Adrenal gland (tissue), 12 donors: Measurements from ENCODE around the gene UCP1. TPM values are rescaled to one million over a fixed set of nuclear protein-coding genes. Genes with fewer than 3 reads are reported as not detected.

Source experiments
- DNase-seq, 7 donors: peaks; one replicate each; pipeline ENCODE4 v3.0.0-alpha.2; 2019 to 2020
- H3K27ac ChIP-seq, 5 donors: fragments of 200-600 bp; sonication (generic) in 4 of 5; 1 replicate in 3 of 5; 2 replicates in 2 of 5; pipeline versions ENCODE4 v1.5.1 to v1.8.0; 2016 to 2020; ENCODE audit warnings: mild to moderate bottlenecking in 1 of 5
- H3K27me3 ChIP-seq: fragments of 200-600 bp; 2 replicates; pipeline ENCODE4 v1.8.0; 2021
- H3K36me3 ChIP-seq, 2 donors: fragments of 200-600 bp; replicated peaks in 1 of 2; 1 replicate in 1 of 2; 2 replicates in 1 of 2; pipeline versions ENCODE4 v1.5.1 to v1.8.0; 2018 to 2022
- H3K4me1 ChIP-seq, 2 donors: fragments of 200-600 bp; replicated peaks in 1 of 2; 1 replicate in 1 of 2; 2 replicates in 1 of 2; pipeline versions ENCODE4 v1.5.1 to v1.8.0; 2018 to 2021
- H3K4me3 ChIP-seq, 4 donors: fragments of 200-600 bp; sonication (generic) in 3 of 4; one replicate each; pipeline ENCODE4 v1.5.1; 2016 to 2018
- H3K9me3 ChIP-seq, 3 donors: fragments of 200-600 bp; sonication (generic) in 1 of 3; replicated peaks in 1 of 3; 1 replicate in 2 of 3; 2 replicates in 1 of 3; pipeline versions ENCODE4 v1.5.1 to v1.8.0; 2016 to 2021
- POLR2A ChIP-seq, 2 donors: fragments of 450-650 bp; IDR thresholded peaks; one replicate each; pipeline ENCODE4 v1.6.1; 2017; ENCODE audit warnings: antibody characterized with exemption in 2 of 2, mild to moderate bottlenecking in 2 of 2, moderate library complexity in 1 of 2
- WGBS, 4 donors: extraction: QIAGEN DNeasy Blood & Tissue Kit in 2 of 4; methylation state at CpG; one replicate each; pipeline versions ENCODE4 v1.1.5 to v1.1.7; 2013 to 2017; 5-methylcytosine and 5-hydroxymethylcytosine counted together
- intact Hi-C, 2 donors: fragments of 100-400 bp; cut with DNase I; formaldehyde crosslinking; loops; one replicate each; pipeline versions ENCODE4 v1.14.1 to v1.15.0; 2022 to 2023
- polyA plus RNA-seq, 3 donors: library from polyadenylated mRNA; stranded (reverse); fragments of 200-250 nt in 2 of 3; fragments of 350-450 nt in 1 of 3; fragmentation: Illumina TruSeq in 1 of 3; extraction: RNeasy Lipid Tissue Mini Kit (QIAGEN cat#74804) in 1 of 3; gene quantifications; one replicate each; pipeline ENCODE4 v1.2.3, GENCODE V29; 2013 to 2014
- total RNA-seq, 9 donors: library from RNA; depleted of rRNA in 4 of 9; stranded (reverse); fragments of >200 nt in 4 of 9; fragments of 120-200 nt in 1 of 9; fragmentation: NEBNext Ultra II Directional in 1 of 9; extraction: Animal tissue kit (Norgen Biotek cat#: 25700) in 1 of 9; gene quantifications; one replicate each; pipeline versions ENCODE4 v1.1.0 to v1.2.4, GENCODE V29; 2013 to 2023
- TF ChIP-seq, protein P1 (sequence below), 6 experiments: fragments of 450-650 bp in 4 of 6; fragments of 200-600 bp in 2 of 6; sonication (generic) in 1 of 6; IDR thresholded peaks; 1 replicate in 5 of 6; 2 replicates in 1 of 6; pipeline versions ENCODE4 v1.5.1 to v1.8.0; 2016 to 2021; ENCODE audit warnings: antibody characterized with exemption in 6 of 6, mild to moderate bottlenecking in 2 of 6, moderate library complexity in 1 of 6
- donor health status: healthy with polysubstance abuse.
- donor health status: Bipolar disorder and iron deficiency.
- donor health status: DM: yes; HTN: yes; CAD: no.
- donor health status: DM: no; HTN: no; CAD: no.
- donor health status: DM: no; HTN: no; CAD: no.
- donor health status: DM: yes; HTN: yes; CAD: no.

UCP1 gene
- total and polyA plus RNA-seq, 12 donors: 0.16 to 1.3 TPM; not detected in 10

DNA sequence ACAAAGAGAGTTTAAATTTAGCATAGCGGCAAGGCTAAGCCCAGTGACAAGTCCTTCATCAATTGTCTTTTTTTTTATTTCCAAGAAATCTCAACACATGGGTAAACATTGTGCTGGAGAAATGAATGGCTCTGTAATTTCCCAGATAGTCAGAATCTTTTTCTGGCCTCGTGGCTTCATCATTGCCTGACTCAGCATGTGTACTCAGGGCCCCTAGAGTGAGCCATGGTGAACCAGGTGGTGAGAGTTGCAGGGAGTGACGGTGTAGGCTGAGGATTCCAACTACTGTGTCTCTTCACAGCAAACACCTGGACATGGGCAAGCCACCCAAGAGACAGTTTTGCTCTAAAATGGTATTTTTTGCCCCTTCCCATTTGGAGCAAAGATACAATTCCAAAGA lies 43.1 kb upstream of the UCP1 start:
- no peak overlapping the region for H3K4me3 ChIP-seq
- no peak for DNase-seq
- no peaks in the 10 kb centered on the region for H3K9me3 ChIP-seq
- H3K27ac ChIP-seq: no peak overlapping the region
- H3K27me3 ChIP-seq: no peaks in the 10 kb centered on the region
- intact Hi-C loops: loop anchor here in 1 of 2 donors (5.0 kb wide), 1 partner anchor 250 kb away; no protein-coding TSS in a partner anchor
- 65 to 81% (median 75%) methylated on average over 3 of the region's 3 CpGs for WGBS, 4 donors
- no peaks in the 10 kb centered on the region for H3K36me3 ChIP-seq
- H3K4me1 ChIP-seq: no peaks in the 10 kb centered on the region
- TF ChIP-seq POLR2A (IDR thresholded peaks at IDR 0.05): no peak
- TF ChIP-seq, protein P1, sequence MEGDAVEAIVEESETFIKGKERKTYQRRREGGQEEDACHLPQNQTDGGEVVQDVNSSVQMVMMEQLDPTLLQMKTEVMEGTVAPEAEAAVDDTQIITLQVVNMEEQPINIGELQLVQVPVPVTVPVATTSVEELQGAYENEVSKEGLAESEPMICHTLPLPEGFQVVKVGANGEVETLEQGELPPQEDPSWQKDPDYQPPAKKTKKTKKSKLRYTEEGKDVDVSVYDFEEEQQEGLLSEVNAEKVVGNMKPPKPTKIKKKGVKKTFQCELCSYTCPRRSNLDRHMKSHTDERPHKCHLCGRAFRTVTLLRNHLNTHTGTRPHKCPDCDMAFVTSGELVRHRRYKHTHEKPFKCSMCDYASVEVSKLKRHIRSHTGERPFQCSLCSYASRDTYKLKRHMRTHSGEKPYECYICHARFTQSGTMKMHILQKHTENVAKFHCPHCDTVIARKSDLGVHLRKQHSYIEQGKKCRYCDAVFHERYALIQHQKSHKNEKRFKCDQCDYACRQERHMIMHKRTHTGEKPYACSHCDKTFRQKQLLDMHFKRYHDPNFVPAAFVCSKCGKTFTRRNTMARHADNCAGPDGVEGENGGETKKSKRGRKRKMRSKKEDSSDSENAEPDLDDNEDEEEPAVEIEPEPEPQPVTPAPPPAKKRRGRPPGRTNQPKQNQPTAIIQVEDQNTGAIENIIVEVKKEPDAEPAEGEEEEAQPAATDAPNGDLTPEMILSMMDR (IDR thresholded peaks at IDR 0.05): no peak

DNA sequence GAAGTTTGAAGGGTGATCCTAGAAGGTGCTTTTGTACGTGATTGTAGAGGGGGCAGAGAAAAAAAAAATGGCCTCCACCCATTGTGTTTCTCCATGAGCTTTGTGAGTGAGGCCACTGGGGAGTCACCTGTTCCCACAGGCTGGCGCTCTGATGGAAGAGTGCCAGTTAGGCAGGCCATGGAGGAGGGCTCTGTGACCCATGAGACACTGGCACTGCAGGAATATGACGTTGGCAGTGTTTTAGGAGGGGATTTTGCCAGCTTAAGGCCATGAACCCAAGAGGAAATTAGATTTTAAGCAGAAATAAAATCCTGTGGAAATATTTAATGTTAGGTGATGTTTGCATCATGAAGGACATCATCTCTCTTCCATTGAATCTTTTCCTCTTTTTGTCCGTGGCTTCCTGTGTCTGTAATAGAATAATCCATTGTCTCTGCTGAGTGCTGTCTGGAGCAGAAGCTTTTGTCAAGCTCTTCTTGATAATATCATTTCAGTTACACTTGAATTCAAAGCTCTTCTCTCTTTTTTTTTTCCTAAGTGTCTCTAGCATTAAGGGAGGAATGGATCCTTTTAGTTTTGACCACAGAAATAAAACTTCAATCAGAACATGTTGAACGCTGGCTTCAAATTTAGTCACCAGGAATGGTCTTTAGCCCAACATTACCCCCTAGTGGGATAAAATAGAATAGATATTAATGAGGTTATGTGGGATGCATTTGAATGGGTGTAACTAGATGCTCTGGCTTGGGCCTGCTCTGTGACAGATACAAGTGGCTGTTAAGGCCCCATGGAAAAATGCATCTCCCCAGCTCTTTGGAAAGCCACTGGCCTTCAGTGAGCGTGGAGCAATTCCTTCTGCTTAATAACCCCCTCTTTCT lies 41.0 kb upstream of the UCP1 start:
- peak in 3 of 7 donors; percentile 13 to 27 (median 24) for DNase-seq
- Histone ChIP-seq H3K4me1 (no peaks in the 10 kb centered on the region), H3K36me3 (no peaks in the 10 kb centered on the region), H3K27ac (no peak overlapping the region), H3K27me3 (no peaks in the 10 kb centered on the region), H3K9me3 (no peaks in the 10 kb centered on the region), H3K4me3 (no peak overlapping the region)
- no peak for TF ChIP-seq POLR2A (IDR thresholded peaks at IDR 0.05)
- TF ChIP-seq, protein P1 (IDR thresholded peaks at IDR 0.05): peak; percentile 49 to 69 (median 60)
- intact Hi-C loops: loop anchor here (5.0 to 10.0 kb wide), 3 partner anchors 235 to 247 kb away; no protein-coding TSS in a partner anchor
- 22 to 32% (median 28%) methylated on average over 6 of the region's 6 CpGs for WGBS, 4 donors

DNA sequence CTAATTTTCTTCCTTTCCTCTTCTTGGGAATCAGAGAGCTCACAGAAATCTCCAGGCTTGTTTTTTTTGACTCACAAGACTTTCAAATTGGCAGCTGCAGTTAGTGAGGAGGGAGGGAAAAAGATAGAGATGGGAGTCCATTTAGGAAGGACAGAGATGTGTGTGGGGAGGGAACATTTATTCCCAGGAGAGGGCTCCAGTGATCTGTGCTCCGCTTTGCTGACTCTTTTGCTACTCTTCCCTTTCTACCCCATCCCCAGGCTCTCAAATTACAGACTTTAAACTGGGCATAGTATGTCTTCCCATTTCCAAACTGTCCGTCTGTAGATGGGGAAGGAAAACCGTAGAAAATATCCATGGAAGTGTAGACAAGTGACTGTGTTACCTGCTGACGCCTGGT lies 39.1 kb upstream of the UCP1 start:
- 75 to 84% (median 79%) methylated on average over 4 of the region's 4 CpGs for WGBS, 4 donors
- intact Hi-C loops: loop anchor here (10.0 kb wide), 2 partner anchors 237 to 243 kb away; no protein-coding TSS in a partner anchor

GRCh38 chr4:140604544-140604943 lies 35.8 kb upstream of the UCP1 start:
- Histone ChIP-seq H3K36me3 (no peaks in the 10 kb centered on the region), H3K27ac (no peak overlapping the region), H3K4me3 (no peak overlapping the region), H3K4me1 (no peaks in the 10 kb centered on the region), H3K9me3 (no peaks in the 10 kb centered on the region), H3K27me3 (no peaks in the 10 kb centered on the region)
- TF ChIP-seq POLR2A (IDR thresholded peaks at IDR 0.05): no peak
- TF ChIP-seq, protein P1 (IDR thresholded peaks at IDR 0.05): no peak
- no peak for DNase-seq
- intact Hi-C loops: loop anchor here (10.0 kb wide), 2 partner anchors 240 kb away; no protein-coding TSS in a partner anchor
- 78 to 88% (median 84%) methylated on average over 4 of the region's 4 CpGs for whole genome bisulfite sequencing, 4 donors

More for the DNA sequence above, 39.1 kb upstream of the UCP1 start:
- no peaks in the 10 kb centered on the region for H3K27me3 ChIP-seq
- H3K4me1 ChIP-seq: no peaks in the 10 kb centered on the region
- H3K27ac ChIP-seq: no peak overlapping the region
- no peak for DNase-seq
- H3K36me3 ChIP-seq: no peaks in the 10 kb centered on the region
- no peaks in the 10 kb centered on the region for H3K9me3 ChIP-seq
- no peak for TF ChIP-seq POLR2A (IDR thresholded peaks at IDR 0.05)
- TF ChIP-seq, protein P1 (IDR thresholded peaks at IDR 0.05): no peak
- no peak overlapping the region for H3K4me3 ChIP-seq
